Measurements from ENCODE around the gene TENM3.

DNA sequence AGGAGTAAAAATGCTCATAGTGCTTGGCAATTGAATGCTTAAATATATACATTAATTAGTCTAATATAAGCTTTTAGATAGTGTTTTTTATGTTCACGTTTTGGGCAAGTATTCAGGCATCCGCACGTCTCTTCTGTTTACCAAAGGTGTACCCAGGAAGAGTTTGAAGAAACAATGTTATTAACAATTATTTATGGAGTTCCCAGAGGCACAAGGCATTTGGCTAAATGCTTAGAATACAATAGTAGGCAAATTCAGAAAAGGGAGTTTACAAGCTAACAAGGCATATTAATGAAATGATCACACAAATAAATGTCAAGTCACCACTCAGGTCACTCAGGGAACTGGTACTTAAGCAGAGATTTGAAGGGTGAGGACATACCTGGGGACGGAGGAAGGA lies 294.8 kb downstream of the TENM3 start:
- TF ChIP-seq, protein P1, sequence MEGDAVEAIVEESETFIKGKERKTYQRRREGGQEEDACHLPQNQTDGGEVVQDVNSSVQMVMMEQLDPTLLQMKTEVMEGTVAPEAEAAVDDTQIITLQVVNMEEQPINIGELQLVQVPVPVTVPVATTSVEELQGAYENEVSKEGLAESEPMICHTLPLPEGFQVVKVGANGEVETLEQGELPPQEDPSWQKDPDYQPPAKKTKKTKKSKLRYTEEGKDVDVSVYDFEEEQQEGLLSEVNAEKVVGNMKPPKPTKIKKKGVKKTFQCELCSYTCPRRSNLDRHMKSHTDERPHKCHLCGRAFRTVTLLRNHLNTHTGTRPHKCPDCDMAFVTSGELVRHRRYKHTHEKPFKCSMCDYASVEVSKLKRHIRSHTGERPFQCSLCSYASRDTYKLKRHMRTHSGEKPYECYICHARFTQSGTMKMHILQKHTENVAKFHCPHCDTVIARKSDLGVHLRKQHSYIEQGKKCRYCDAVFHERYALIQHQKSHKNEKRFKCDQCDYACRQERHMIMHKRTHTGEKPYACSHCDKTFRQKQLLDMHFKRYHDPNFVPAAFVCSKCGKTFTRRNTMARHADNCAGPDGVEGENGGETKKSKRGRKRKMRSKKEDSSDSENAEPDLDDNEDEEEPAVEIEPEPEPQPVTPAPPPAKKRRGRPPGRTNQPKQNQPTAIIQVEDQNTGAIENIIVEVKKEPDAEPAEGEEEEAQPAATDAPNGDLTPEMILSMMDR (IDR thresholded peaks at IDR 0.05; ENCODE audit: low read length), result no peak
- TF ChIP-seq EZH2 (optimal IDR thresholded peaks at IDR 0.05; ENCODE audit: low read depth, low read length), result no peak

Measured in MM.1S (cell line).